SJSA1 (cell line): ENCODE results near the gene NKTR. TPM values are rescaled to one million over a fixed set of nuclear protein-coding genes. Genes with fewer than 3 reads are reported as not detected.

Experiments used
- DNase-seq, 2 experiments: peaks; one replicate each; pipeline ENCODE4 v3.0.0-alpha.2; 2015 to 2020; ENCODE audit warnings: low spot score in 2 of 2, low read depth in 1 of 2
- H3K27ac ChIP-seq: fragments of 250-450 bp; sonication (Bioruptor Pico); 2 replicates; pipeline ENCODE4 v1.5.1; 2020; ENCODE audit warnings: mild to moderate bottlenecking, moderate library complexity
- H3K27me3 ChIP-seq: fragments of 250-450 bp; sonication (Bioruptor Pico); replicated peaks from 2 replicates; pipeline ENCODE4 v1.5.1; 2020; ENCODE audit warnings: mild to moderate bottlenecking, moderate library complexity
- H3K36me3 ChIP-seq: fragments of 250-450 bp; sonication (Bioruptor Pico); 2 replicates; pipeline ENCODE4 v1.5.1; 2020; ENCODE audit warnings: mild to moderate bottlenecking
- H3K4me1 ChIP-seq: fragments of 250-450 bp; sonication (Bioruptor Pico); replicated peaks from 2 replicates; pipeline ENCODE4 v1.6.1; 2021; ENCODE audit warnings: mild to moderate bottlenecking
- H3K4me3 ChIP-seq: fragments of 250-450 bp; sonication (Bioruptor Pico); 2 replicates; pipeline ENCODE4 v1.5.1; 2020; ENCODE audit warnings: mild to moderate bottlenecking
- H3K9me3 ChIP-seq: fragments of 250-450 bp; sonication (Bioruptor Pico); replicated peaks from 2 replicates; pipeline ENCODE4 v1.5.1; 2020; ENCODE audit warnings: mild to moderate bottlenecking
- total RNA-seq: library from RNA; depleted of rRNA; stranded (reverse); fragments of >200 nt; shearing (Covaris generic); gene quantifications from 2 replicates; pipeline ENCODE4 v1.2.3, GENCODE V29; 2014

The NKTR gene
- total RNA-seq, 1 experiment from 2014 or later, result 33.7 TPM

DNA sequence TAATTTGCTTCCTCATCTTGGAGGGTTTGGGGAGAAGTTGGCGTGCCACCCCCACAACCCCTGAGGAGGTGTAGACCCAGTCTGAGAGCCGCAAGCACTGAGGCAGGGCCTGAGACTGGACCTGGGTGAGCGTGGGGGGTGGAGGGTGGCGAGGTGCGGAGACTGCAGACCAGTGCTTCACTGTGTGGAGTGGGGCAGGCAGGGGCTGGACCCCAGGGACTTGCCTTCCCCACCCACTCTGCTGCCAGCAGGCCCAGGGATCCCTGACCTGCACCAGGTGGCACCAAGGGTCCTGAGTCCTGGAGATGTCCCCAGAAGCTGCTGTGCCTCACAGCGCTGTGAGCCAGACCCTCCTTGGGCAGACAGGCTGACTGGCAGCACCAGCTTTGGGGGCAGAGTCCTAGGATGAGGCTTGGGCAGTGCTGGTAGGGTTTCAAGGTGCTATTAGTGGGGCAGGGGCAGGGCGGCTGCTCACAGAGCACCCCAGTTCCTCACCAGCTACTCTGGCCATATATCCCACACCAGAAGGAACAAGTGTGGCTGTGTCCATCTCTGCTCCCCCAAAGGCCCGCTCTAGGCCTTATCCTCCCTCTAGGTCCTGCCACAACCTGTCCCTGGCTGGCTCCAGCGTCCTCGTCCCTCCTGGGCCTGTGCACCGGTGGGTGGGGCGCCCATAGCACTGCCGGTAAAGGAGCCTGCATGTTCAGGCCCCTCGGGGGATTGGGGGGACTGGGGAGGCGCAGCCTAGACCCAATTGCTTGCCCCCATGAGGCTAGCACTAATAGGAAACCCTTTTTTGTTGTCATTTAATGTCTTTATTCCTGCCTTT lies 64.8 kb downstream of the NKTR start:
- no peaks in the 10 kb centered on the region for H3K4me1 ChIP-seq
- no peaks in the 10 kb centered on the region for H3K36me3 ChIP-seq
- H3K27me3 ChIP-seq, result no peaks in the 10 kb centered on the region
- no peaks in the 10 kb centered on the region for H3K9me3 ChIP-seq
- no peak overlapping the region for H3K4me3 ChIP-seq
- DNase-seq, result no peak
- no peak overlapping the region for H3K27ac ChIP-seq

DNA sequence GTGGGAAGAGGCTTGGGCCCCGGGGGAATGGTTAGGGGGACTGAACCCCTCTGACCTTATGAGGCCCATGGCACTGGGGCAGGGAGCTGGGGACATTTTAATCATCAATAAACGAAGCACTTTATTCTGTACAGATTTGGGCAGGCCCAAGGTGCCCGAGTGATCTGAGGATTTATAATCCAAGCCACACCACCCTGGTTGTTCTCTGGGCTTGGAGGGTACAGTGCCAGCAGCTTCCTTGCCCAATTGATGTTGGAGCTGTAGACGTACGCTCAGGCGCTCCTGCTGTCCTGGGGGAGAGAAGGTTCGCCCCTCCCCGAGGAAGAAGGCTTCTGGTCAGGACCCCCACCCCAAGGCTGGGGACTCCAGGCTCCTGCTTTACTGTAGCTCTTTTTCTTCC lies 65.5 kb downstream of the NKTR start:
- H3K36me3 ChIP-seq, result no peaks in the 10 kb centered on the region
- no peaks in the 10 kb centered on the region for H3K9me3 ChIP-seq
- H3K4me1 ChIP-seq, result no peaks in the 10 kb centered on the region
- H3K4me3 ChIP-seq, result no peak overlapping the region
- H3K27me3 ChIP-seq, result no peaks in the 10 kb centered on the region
- H3K27ac ChIP-seq, result no peak overlapping the region
- no peak for DNase-seq

DNA sequence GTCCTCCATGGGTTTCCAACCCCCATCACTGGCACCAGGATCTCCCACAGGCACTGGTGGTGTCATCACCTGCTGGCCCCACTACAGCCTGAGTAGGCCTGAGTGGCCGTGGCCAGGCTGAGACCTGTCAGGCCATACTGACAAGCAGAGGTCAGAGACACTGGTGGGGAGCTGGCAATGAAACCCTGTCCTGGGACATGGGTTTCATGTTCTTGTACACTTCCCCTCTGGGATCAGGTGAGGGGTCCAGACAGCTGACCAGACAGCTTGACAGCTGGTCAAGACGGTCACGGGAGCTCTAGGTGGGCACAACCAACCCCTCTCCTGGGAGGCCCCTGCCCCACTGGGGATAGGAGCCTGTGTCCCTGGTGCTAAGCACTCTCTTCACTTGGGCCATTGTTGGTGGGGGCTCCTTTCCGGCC lies 66.1 kb downstream of the NKTR start:
- Histone ChIP-seq H3K4me3 (no peak overlapping the region), H3K27me3 (no peaks in the 10 kb centered on the region), H3K36me3 (no peaks in the 10 kb centered on the region), H3K4me1 (no peaks in the 10 kb centered on the region), H3K9me3 (no peaks in the 10 kb centered on the region), H3K27ac (no peak overlapping the region)
- DNase-seq, result no peak

DNA sequence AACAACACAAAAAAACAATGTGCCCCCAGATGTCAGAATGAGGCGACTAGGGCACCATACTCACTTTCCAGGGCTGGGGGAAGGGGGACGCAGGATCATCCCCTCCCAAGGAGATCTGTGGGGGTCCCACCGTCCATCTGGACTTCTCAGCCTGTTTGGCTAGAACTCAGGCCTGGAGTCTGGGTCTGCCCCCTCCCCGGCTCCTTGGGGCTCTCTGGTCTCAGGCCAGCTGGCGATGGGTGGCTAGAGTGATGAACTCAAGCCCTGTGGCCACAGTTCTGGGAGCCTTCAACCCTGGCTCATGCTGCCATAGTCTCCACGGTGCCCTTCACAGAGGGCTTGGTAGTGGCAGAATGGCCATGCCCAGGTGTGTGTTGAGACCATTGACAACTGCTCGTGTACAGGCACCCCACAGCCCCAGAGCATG lies 66.6 kb downstream of the NKTR start:
- H3K9me3 ChIP-seq, result no peaks in the 10 kb centered on the region
- H3K4me1 ChIP-seq, result no peaks in the 10 kb centered on the region
- no peak overlapping the region for H3K27ac ChIP-seq
- H3K4me3 ChIP-seq, result no peak overlapping the region
- H3K36me3 ChIP-seq, result no peaks in the 10 kb centered on the region
- DNase-seq, result no peak
- H3K27me3 ChIP-seq, result no peaks in the 10 kb centered on the region

DNA sequence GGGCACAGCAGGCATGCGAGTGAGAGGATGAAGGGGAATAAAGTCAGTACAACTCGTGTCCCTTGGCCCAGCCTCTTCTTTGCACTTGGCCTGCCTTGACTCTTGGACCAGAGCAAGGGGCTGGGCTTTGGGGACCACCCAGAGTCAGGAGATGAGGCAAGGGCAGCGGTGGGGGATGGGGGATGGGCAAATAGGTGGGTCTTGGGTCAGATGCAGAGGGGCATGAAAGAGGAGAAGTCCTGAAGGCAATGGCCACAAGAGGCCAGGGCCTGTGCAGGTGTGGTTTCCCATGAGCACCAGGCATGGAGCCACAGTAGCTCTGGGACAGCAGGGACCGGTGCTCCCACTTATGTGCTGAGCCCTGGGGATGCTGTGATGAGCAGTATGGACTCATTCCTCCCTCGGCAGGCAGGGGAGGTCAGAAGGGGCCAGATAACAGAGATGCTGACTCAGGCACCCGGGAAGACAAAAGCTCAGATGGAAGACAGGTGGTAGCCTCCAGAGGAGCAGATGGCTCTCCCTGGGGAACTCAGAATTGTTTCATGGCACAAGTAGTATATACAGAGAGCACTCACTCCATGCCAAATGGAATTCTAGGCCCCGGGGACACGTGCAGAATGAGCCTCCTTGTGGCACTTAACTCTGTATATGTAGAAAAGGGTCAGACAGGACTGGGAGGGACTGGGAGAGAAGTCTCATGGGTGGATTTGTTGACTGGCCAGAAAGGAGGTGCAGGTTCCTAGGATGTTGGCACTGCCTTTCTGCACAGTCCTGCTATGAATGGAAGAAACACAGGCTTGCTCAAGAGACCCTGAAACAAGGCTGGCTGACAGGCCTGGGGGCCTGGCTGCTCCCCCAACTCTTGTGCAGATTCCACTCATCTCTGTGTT lies 67.3 kb downstream of the NKTR start:
- DNase-seq, result no peak

DNA sequence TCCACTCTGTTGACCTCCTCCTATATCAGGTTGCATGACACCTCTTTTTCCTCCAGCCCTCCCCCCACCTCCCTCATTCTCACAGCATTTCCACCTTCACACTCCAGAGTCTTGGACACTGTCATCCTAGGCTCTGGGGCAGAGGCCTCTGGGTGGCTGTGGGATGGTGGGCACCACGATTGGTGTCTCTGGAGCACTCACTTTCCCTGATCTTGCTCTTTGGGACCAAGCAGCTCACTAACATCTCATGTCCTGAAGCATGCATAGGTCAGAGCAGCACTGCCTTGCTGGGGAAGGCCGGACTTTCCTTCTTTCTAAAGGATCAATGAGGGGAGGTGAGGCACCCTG lies 67.9 kb downstream of the NKTR start:
- Histone ChIP-seq H3K27ac (no peak overlapping the region), H3K9me3 (no peaks in the 10 kb centered on the region), H3K4me3 (no peak overlapping the region), H3K4me1 (no peaks in the 10 kb centered on the region), H3K36me3 (no peaks in the 10 kb centered on the region), H3K27me3 (no peaks in the 10 kb centered on the region)
- DNase-seq, result no peak

More for the DNA sequence above, 67.3 kb downstream of the NKTR start:
- Histone ChIP-seq H3K27ac (no peak overlapping the region), H3K27me3 (no peaks in the 10 kb centered on the region), H3K36me3 (no peaks in the 10 kb centered on the region), H3K4me1 (no peaks in the 10 kb centered on the region), H3K9me3 (no peaks in the 10 kb centered on the region), H3K4me3 (no peak overlapping the region)

DNA sequence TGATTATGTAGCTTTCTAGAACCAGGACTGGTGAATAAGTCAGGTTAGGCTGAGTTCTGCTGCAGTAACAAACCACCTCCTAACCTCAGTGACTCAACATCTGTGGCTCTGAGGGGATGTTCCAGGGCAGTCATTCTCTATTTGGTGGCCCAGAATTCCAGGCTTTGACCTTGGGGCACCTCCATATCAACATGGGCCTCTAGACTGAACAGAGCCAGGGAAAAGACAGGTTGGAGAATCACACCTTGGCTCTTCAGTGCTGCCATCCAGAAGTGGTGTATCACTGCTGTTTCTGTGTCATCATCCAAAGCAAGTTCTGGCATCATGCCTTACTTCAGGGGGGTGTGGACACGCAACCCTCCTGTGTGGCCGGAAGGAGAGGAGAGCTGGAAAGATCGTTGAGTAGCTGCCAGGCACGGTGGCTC lies 68.3 kb downstream of the NKTR start:
- Histone ChIP-seq H3K36me3 (no peaks in the 10 kb centered on the region), H3K27me3 (no peaks in the 10 kb centered on the region), H3K4me1 (no peaks in the 10 kb centered on the region), H3K4me3 (no peak overlapping the region), H3K9me3 (no peaks in the 10 kb centered on the region), H3K27ac (no peak overlapping the region)
- DNase-seq, result no peak

DNA sequence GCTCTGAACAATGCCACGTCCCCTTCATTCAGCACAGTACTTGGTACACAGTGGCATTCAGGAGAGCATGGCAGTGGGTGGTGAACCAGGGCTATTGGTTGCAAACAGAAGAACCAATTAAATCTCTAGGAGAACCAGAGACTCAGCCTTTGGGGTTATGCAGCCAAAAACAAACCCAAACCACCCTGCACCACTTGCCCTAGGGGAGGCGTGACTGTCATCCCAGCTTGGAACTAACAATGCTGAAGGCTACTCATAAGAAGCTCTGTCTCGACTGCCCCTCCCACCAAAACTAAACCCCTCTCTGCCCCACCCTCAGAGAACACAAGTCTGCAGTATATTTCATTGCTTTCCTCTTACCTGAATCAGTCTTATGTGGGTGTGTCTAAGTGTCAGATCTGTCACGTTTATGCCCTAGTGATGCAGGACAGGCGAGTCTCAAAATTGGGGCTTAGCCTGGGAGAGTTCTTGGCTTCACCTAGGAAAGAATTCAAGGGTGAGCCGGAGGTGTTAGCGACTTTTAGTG lies 69.6 kb downstream of the NKTR start:
- no peaks in the 10 kb centered on the region for H3K27me3 ChIP-seq
- H3K9me3 ChIP-seq, result no peaks in the 10 kb centered on the region
- H3K4me3 ChIP-seq, result no peak overlapping the region
- H3K4me1 ChIP-seq, result no peaks in the 10 kb centered on the region
- H3K36me3 ChIP-seq, result no peaks in the 10 kb centered on the region
- DNase-seq, result no peak
- H3K27ac ChIP-seq, result no peak overlapping the region

DNA sequence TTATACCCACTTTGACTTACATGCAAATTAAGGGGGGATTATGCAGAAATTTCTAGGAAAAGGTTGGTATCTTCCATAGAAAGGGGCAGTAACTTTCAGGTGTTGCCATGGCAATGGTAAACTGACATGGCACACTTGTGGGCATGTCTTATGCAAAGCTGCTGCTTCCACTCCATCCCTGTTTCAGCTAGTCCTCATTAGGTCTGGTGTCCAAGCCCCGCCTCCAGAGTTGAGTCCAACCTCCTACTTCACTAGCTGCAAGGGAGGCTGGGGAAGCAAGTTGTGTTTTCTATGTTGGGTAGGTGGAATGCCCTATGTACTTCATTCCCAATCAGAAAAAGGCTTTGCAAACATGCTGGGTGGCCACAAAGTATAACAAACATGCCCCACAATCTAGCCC lies 70.2 kb downstream of the NKTR start:
- DNase-seq, result no peak
- H3K27me3 ChIP-seq, result no peaks in the 10 kb centered on the region
- H3K4me1 ChIP-seq, result no peaks in the 10 kb centered on the region
- H3K36me3 ChIP-seq, result no peaks in the 10 kb centered on the region
- H3K27ac ChIP-seq, result no peak overlapping the region
- no peak overlapping the region for H3K4me3 ChIP-seq
- no peaks in the 10 kb centered on the region for H3K9me3 ChIP-seq

DNA sequence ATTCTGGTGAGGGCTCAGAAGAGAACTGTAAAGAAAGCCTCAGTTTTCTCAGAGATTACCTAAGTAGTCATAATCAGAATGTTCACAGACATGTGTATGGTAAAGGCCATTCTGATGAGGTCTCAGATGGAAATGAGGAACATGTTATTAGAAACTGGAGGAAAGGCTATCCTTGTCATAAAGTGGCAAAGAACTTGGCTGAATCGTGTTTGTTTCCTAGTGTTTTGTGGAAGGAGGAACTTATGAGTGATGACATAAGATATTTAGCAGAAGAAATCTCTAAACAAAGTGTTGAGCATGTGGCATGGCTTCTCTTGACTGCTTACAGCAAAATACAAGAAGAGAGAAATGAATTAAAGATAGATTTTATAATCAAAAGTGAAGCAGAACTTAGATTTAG lies 72.0 kb downstream of the NKTR start:
- Histone ChIP-seq H3K9me3 (no peaks in the 10 kb centered on the region), H3K4me3 (no peak overlapping the region), H3K4me1 (no peaks in the 10 kb centered on the region), H3K27ac (no peak overlapping the region), H3K36me3 (no peaks in the 10 kb centered on the region), H3K27me3 (no peaks in the 10 kb centered on the region)
- DNase-seq, result no peak

DNA sequence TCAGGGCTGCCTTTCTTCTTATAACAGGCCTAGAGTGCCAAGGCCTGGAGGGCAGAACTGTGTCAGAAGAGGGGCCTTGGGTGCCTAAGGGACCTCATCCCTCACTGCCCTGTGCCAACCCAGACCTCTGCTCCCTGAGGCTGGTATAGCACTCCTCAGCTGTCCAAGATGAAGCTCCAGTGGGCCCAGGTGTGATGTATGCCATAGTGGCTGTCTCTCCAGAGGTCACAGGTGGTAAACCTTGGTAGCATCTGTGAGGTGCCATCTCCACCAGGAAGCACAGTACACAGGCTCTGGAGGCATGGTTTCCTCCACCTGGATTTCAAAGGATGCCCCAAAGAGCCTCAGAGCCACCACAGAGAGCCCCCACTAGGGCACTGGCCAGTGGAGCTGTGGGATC lies 72.6 kb downstream of the NKTR start:
- Histone ChIP-seq H3K9me3 (no peaks in the 10 kb centered on the region), H3K4me1 (no peaks in the 10 kb centered on the region), H3K4me3 (no peak overlapping the region), H3K36me3 (no peaks in the 10 kb centered on the region), H3K27ac (no peak overlapping the region), H3K27me3 (no peaks in the 10 kb centered on the region)
- no peak for DNase-seq

DNA sequence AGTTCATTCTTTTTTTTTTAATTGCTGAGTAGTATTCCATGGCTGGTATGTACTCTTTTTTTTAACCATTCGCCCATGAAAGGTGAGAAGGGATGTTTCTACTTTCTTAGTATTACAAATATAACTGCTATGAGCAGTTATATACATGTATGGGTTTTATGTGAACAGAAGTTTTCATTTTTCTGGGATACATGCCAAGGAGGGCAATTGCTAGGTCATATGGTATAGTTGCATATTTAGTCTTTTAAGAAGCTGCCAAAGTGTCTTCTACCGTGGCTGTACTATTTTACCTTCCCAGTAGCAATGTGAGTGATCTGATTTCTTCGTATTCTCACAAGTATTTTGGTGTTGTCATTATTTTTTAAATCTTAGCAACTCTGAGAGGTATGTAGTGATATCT lies 73.7 kb downstream of the NKTR start:
- H3K9me3 ChIP-seq, result no peaks in the 10 kb centered on the region
- no peaks in the 10 kb centered on the region for H3K36me3 ChIP-seq
- H3K27ac ChIP-seq, result no peak overlapping the region
- no peaks in the 10 kb centered on the region for H3K27me3 ChIP-seq
- H3K4me3 ChIP-seq, result no peak overlapping the region
- H3K4me1 ChIP-seq, result no peaks in the 10 kb centered on the region
- DNase-seq, result no peak

DNA sequence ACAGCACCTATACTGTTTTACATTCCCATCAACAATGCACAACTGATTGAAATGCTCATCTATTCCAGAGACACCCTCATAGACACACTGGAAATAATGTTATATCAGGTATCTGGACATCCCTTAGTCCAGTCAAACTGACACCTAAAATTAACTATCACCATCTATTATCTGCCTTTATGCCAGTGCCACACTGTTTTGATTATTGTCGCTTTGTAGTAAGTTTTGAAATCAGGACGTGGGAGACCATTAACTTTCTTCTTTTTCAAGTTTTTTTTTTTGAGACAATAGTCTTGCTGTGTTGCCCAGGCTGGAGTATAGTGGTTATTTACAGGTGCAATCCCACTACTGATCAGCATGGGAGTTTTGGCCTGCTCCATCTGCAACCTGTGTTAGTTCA lies 75.4 kb downstream of the NKTR start:
- Histone ChIP-seq H3K27ac (no peak overlapping the region), H3K36me3 (no peaks in the 10 kb centered on the region), H3K27me3 (no peaks in the 10 kb centered on the region), H3K9me3 (no peaks in the 10 kb centered on the region), H3K4me3 (no peak overlapping the region), H3K4me1 (no peaks in the 10 kb centered on the region)
- DNase-seq, result no peak

DNA sequence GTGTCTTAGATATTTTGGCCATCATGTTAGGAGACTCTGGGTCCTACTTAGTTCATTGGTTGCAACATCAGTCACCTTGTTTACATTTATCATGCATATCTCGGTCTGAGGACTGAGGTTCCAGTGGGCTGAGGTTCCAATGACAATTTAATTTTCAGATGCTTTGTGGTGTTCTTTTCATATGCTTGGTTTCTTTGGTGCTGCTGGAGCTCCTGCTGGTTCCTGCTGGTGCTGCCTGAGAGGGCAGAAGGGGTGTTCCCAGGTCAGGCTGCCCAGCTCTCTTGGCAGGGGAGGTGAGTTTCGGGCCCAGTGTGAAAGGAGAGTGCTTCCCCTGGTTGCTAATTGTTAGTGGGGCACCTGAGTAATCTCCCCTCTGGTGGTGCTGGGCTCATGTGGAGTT lies 78.0 kb downstream of the NKTR start:
- Histone ChIP-seq H3K36me3 (no peaks in the 10 kb centered on the region), H3K27ac (no peak overlapping the region), H3K9me3 (no peaks in the 10 kb centered on the region), H3K4me3 (no peak overlapping the region), H3K4me1 (peaks cover 2% of the 10 kb centered on the region; the same call in 1 of the 2 replicates), H3K27me3 (no peaks in the 10 kb centered on the region)
- no peak for DNase-seq
